OCI-M2 (cell line): Measurements from ENCODE around the gene LRP1B.
"Not testable (repeated sequence)": the region's sequence is repeated elsewhere in the genome, so short reads cannot be mapped to it uniquely, and the experiment has no call there.

Experiments used
- DNase-seq: peaks from one replicate; lab custom pipeline; 2025; ENCODE audit not compliant: unreplicated experiment; lab: John Stamatoyannopoulos, UW

The LRP1B gene

GRCh38 chr2:140596447-140596846 lies 1534.4 kb downstream of the LRP1B start:
- DNase-seq: no peak

GRCh38 chr2:140595107-140595506 lies 1535.7 kb downstream of the LRP1B start:
- DNase-seq: no peak

- no peak for DNase-seq
Measured at GRCh38 chr2:140593132-140593531, 1537.7 kb downstream of the LRP1B start.

GRCh38 chr2:140589696-140590095 lies 1541.1 kb downstream of the LRP1B start:
- DNase-seq: no peak

GRCh38 chr2:140589273-140589672 lies 1541.5 kb downstream of the LRP1B start:
- no peak for DNase-seq

GRCh38 chr2:140586379-140586778 lies 1544.4 kb downstream of the LRP1B start:
- no peak for DNase-seq

GRCh38 chr2:140585016-140585415 lies 1545.8 kb downstream of the LRP1B start:
- DNase-seq: no peak

- no peak for DNase-seq
Measured at GRCh38 chr2:140584471-140584870, 1546.3 kb downstream of the LRP1B start.

- no peak for DNase-seq
Measured at GRCh38 chr2:140580532-140581151, 1550.2 kb downstream of the LRP1B start.

GRCh38 chr2:140577453-140577852 lies 1553.4 kb downstream of the LRP1B start:
- no peak for DNase-seq

GRCh38 chr2:140567734-140568133 lies 1563.1 kb downstream of the LRP1B start:
- DNase-seq: no peak

GRCh38 chr2:140565756-140566155 lies 1565.1 kb downstream of the LRP1B start:
- DNase-seq: no peak

GRCh38 chr2:140555701-140556100 lies 1575.1 kb downstream of the LRP1B start:
- no peak for DNase-seq

GRCh38 chr2:140552634-140553033 lies 1578.2 kb downstream of the LRP1B start:
- DNase-seq: no peak

GRCh38 chr2:140551287-140551686 lies 1579.5 kb downstream of the LRP1B start:
- no peak for DNase-seq

GRCh38 chr2:140550821-140551220 lies 1580.0 kb downstream of the LRP1B start:
- no peak for DNase-seq

- DNase-seq: not testable (repeated sequence)
Measured at GRCh38 chr2:140544769-140545168, 1586.0 kb downstream of the LRP1B start.

GRCh38 chr2:140542627-140543026 lies 1588.2 kb downstream of the LRP1B start:
- peak; percentile 5 for DNase-seq

- DNase-seq: no peak
Measured at GRCh38 chr2:140539242-140539875, 1591.5 kb downstream of the LRP1B start.

- no peak for DNase-seq
Measured at GRCh38 chr2:140529706-140530105, 1601.1 kb downstream of the LRP1B start.

GRCh38 chr2:140528982-140529381 lies 1601.8 kb downstream of the LRP1B start:
- no peak for DNase-seq

GRCh38 chr2:140526575-140526974 lies 1604.2 kb downstream of the LRP1B start:
- DNase-seq: no peak

- DNase-seq: no peak
Measured at GRCh38 chr2:140512106-140512505, 1618.7 kb downstream of the LRP1B start.
